Activated CD8-positive, alpha-beta memory T cell treated with anti-CD3 and anti-CD28 coated beads, Interleukin-2, amount 10 ng/mL, durations not matched to agents 7 days and 5 days (primary cell): ENCODE measurements around the gene ADPRM. TPM values are rescaled to one million over a fixed set of nuclear protein-coding genes. Genes with fewer than 3 reads are reported as not detected.

Experiments used
- ATAC-seq: fragments of 150-1000 bp; cut with Tn5 transposase; one replicate; pipeline ENCODE4 v1.10.0; 2021; ENCODE audit warnings: moderate library complexity
- CTCF ChIA-PET: fragments of 350-600 bp; sonication (Branson Sonifier 250); formaldehyde crosslinking; loops from one replicate; lab custom pipeline; 2021; ENCODE audit warnings: antibody characterized with exemption; lab: Charles Lee
- DNase-seq: peaks from one replicate; pipeline ENCODE4 v3.0.0-alpha.2; 2020
- H3K27ac Mint-ChIP-seq: one replicate; pipeline ENCODE4 v1.8.0; 2021; ENCODE audit warnings: mild to moderate bottlenecking, mixed read lengths
- H3K27me3 Mint-ChIP-seq: one replicate; pipeline ENCODE4 v1.8.0; 2021; ENCODE audit warnings: mixed read lengths
- H3K36me3 Mint-ChIP-seq: one replicate; pipeline ENCODE4 v1.8.0; 2021; ENCODE audit warnings: mild to moderate bottlenecking, mixed read lengths
- H3K4me1 Mint-ChIP-seq: one replicate; pipeline ENCODE4 v1.8.0; 2021; ENCODE audit warnings: mixed read lengths
- H3K4me3 Mint-ChIP-seq: one replicate; pipeline ENCODE4 v1.8.0; 2021; ENCODE audit warnings: mild to moderate bottlenecking, moderate library complexity, mixed read lengths
- H3K9me3 Mint-ChIP-seq: one replicate; pipeline ENCODE4 v1.8.0; 2022; ENCODE audit warnings: low read depth, mixed read lengths
- total RNA-seq, 2 experiments: library from RNA; stranded (reverse); gene quantifications; one replicate each; pipeline ENCODE4 v1.2.3, GENCODE V29; 2021

The ADPRM gene
- total RNA-seq, 2 experiments from 2014 or later = 9.9 to 10.6 TPM

- ATAC-seq = peak; percentile 57
- no peak overlapping the region for H3K4me3 Mint-ChIP-seq
- peaks cover 3% of the 10 kb centered on the region for H3K27me3 Mint-ChIP-seq
- H3K9me3 Mint-ChIP-seq = no peaks in the 10 kb centered on the region
- no peak overlapping the region for H3K27ac Mint-ChIP-seq
- H3K4me1 Mint-ChIP-seq = peaks cover 4% of the 10 kb centered on the region
- no peaks in the 10 kb centered on the region for H3K36me3 Mint-ChIP-seq
- CTCF ChIA-PET = interaction anchor here (0.7 to 2.0 kb wide), 13 partner anchors 13 to 1082 kb away, joined by 3 to 11 read pairs (median 3); no protein-coding TSS in a partner anchor
- peak; percentile 49 for DNase-seq
Observed at GRCh38 chr17:10737168-10737622, 39.8 kb downstream of the ADPRM start.

GRCh38 chr17:10737736-10738135 is 40.3 kb downstream of the ADPRM start:
- peak; percentile 16 for DNase-seq
- no peak overlapping the region for H3K4me3 Mint-ChIP-seq
- H3K36me3 Mint-ChIP-seq = no peaks in the 10 kb centered on the region
- H3K27ac Mint-ChIP-seq = no peak overlapping the region
- no peaks in the 10 kb centered on the region for H3K27me3 Mint-ChIP-seq
- ATAC-seq = no peak
- H3K9me3 Mint-ChIP-seq = no peaks in the 10 kb centered on the region
- H3K4me1 Mint-ChIP-seq = peaks cover 4% of the 10 kb centered on the region
- CTCF ChIA-PET = interaction anchor here (0.9 to 2.0 kb wide), 9 partner anchors 13 to 111 kb away, joined by 3 to 11 read pairs (median 4); no protein-coding TSS in a partner anchor

GRCh38 chr17:10738521-10739258 is 41.3 kb downstream of the ADPRM start:
- peaks cover 4% of the 10 kb centered on the region for H3K4me1 Mint-ChIP-seq
- H3K36me3 Mint-ChIP-seq = no peaks in the 10 kb centered on the region
- CTCF ChIA-PET = interaction anchor here (1.7 kb wide), 1 partner anchor 107 kb away, joined by 5 read pairs; no protein-coding TSS in a partner anchor
- no peaks in the 10 kb centered on the region for H3K27me3 Mint-ChIP-seq
- ATAC-seq (no peak), DNase-seq (no peak)
- H3K4me3 Mint-ChIP-seq = no peak overlapping the region
- H3K9me3 Mint-ChIP-seq = no peaks in the 10 kb centered on the region
- no peak overlapping the region for H3K27ac Mint-ChIP-seq

- CTCF ChIA-PET = interaction anchor here (1.7 kb wide), 1 partner anchor 106 kb away, joined by 5 read pairs; no protein-coding TSS in a partner anchor
- H3K27ac Mint-ChIP-seq = no peak overlapping the region
- DNase-seq = no peak
- no peaks in the 10 kb centered on the region for H3K36me3 Mint-ChIP-seq
- no peaks in the 10 kb centered on the region for H3K27me3 Mint-ChIP-seq
- no peaks in the 10 kb centered on the region for H3K9me3 Mint-ChIP-seq
- no peak for ATAC-seq
- peaks cover 4% of the 10 kb centered on the region for H3K4me1 Mint-ChIP-seq
- no peak overlapping the region for H3K4me3 Mint-ChIP-seq
Observed at GRCh38 chr17:10739386-10739785, 42.0 kb downstream of the ADPRM start.

GRCh38 chr17:10741416-10742135 is 44.2 kb downstream of the ADPRM start:
- CTCF ChIA-PET = no interaction called here
- Mint-ChIP-seq H3K27ac (no peak overlapping the region), H3K4me1 (peaks cover 8% of the 10 kb centered on the region), H3K9me3 (no peaks in the 10 kb centered on the region), H3K27me3 (no peaks in the 10 kb centered on the region), H3K4me3 (no peak overlapping the region), H3K36me3 (no peaks in the 10 kb centered on the region)
- ATAC-seq = no peak
- no peak for DNase-seq

- CTCF ChIA-PET = no interaction called here
Observed at GRCh38 chr17:10742431-10742830, 45.0 kb downstream of the ADPRM start.

GRCh38 chr17:10743316-10744009 is 46.1 kb downstream of the ADPRM start:
- Mint-ChIP-seq H3K4me3 (no peak overlapping the region), H3K27ac (no peak overlapping the region), H3K9me3 (no peaks in the 10 kb centered on the region), H3K27me3 (no peaks in the 10 kb centered on the region), H3K36me3 (no peaks in the 10 kb centered on the region), H3K4me1 (peaks cover 5% of the 10 kb centered on the region)
- CTCF ChIA-PET = interaction anchor here (0.7 kb wide), 1 partner anchor 14 kb away, joined by 4 read pairs; no protein-coding TSS in a partner anchor
- no peak for DNase-seq
- no peak for ATAC-seq

More at GRCh38 chr17:10742431-10742830, 45.0 kb downstream of the ADPRM start:
- peaks cover 5% of the 10 kb centered on the region for H3K4me1 Mint-ChIP-seq
- no peaks in the 10 kb centered on the region for H3K9me3 Mint-ChIP-seq
- ATAC-seq = no peak
- no peaks in the 10 kb centered on the region for H3K36me3 Mint-ChIP-seq
- H3K27ac Mint-ChIP-seq = no peak overlapping the region
- DNase-seq = no peak
- no peak overlapping the region for H3K4me3 Mint-ChIP-seq
- no peaks in the 10 kb centered on the region for H3K27me3 Mint-ChIP-seq

- CTCF ChIA-PET = interaction anchor here (0.7 kb wide), 1 partner anchor 13 kb away, joined by 4 read pairs; no protein-coding TSS in a partner anchor
- DNase-seq (no peak), ATAC-seq (peak; percentile 69)
- no peaks in the 10 kb centered on the region for H3K27me3 Mint-ChIP-seq
- H3K27ac Mint-ChIP-seq = no peak overlapping the region
- no peaks in the 10 kb centered on the region for H3K9me3 Mint-ChIP-seq
- no peak overlapping the region for H3K4me3 Mint-ChIP-seq
- H3K36me3 Mint-ChIP-seq = no peaks in the 10 kb centered on the region
- H3K4me1 Mint-ChIP-seq = peaks cover 5% of the 10 kb centered on the region
Observed at GRCh38 chr17:10744501-10745000, 47.2 kb downstream of the ADPRM start.

GRCh38 chr17:10745231-10745630 is 47.8 kb downstream of the ADPRM start:
- H3K4me3 Mint-ChIP-seq = no peak overlapping the region
- no peaks in the 10 kb centered on the region for H3K9me3 Mint-ChIP-seq
- DNase-seq (no peak), ATAC-seq (no peak)
- no peak overlapping the region for H3K27ac Mint-ChIP-seq
- H3K27me3 Mint-ChIP-seq = no peaks in the 10 kb centered on the region
- peaks cover 5% of the 10 kb centered on the region for H3K4me1 Mint-ChIP-seq
- H3K36me3 Mint-ChIP-seq = no peaks in the 10 kb centered on the region
- CTCF ChIA-PET = no interaction called here

GRCh38 chr17:10748531-10749181 is 51.3 kb downstream of the ADPRM start:
- no peak overlapping the region for H3K27ac Mint-ChIP-seq
- no peak overlapping the region for H3K4me3 Mint-ChIP-seq
- no peak for DNase-seq
- CTCF ChIA-PET = no interaction called here
- no peaks in the 10 kb centered on the region for H3K9me3 Mint-ChIP-seq
- peaks cover 5% of the 10 kb centered on the region for H3K4me1 Mint-ChIP-seq
- no peaks in the 10 kb centered on the region for H3K36me3 Mint-ChIP-seq
- H3K27me3 Mint-ChIP-seq = no peaks in the 10 kb centered on the region
- no peak for ATAC-seq

GRCh38 chr17:10750210-10750609 is 52.8 kb downstream of the ADPRM start:
- Mint-ChIP-seq H3K27ac (no peak overlapping the region), H3K4me1 (no peaks in the 10 kb centered on the region), H3K4me3 (no peak overlapping the region), H3K9me3 (no peaks in the 10 kb centered on the region), H3K36me3 (no peaks in the 10 kb centered on the region), H3K27me3 (no peaks in the 10 kb centered on the region)
- no peak for ATAC-seq
- CTCF ChIA-PET = interaction anchor here (1.0 kb wide), 1 partner anchor 13 kb away, joined by 3 read pairs; no protein-coding TSS in a partner anchor
- no peak for DNase-seq

- CTCF ChIA-PET = no interaction called here
- no peak for ATAC-seq
- Mint-ChIP-seq H3K9me3 (no peaks in the 10 kb centered on the region), H3K27ac (no peak overlapping the region), H3K36me3 (no peaks in the 10 kb centered on the region), H3K4me3 (no peak overlapping the region), H3K27me3 (no peaks in the 10 kb centered on the region), H3K4me1 (no peaks in the 10 kb centered on the region)
- no peak for DNase-seq
Observed at GRCh38 chr17:10751563-10751962, 54.2 kb downstream of the ADPRM start.
